GM15510 (cell line): ENCODE measurements around the gene MRPL47.

ENCODE experiments used
- POLR2A ChIP-seq: IDR thresholded peaks from 3 replicates; pipeline ENCODE4 v1.6.1; 2011; ENCODE audit warnings: borderline replicate concordance; ENCODE audit not compliant: insufficient read length; ENCODE audit errors: extremely low read depth

The MRPL47 gene

GRCh38 chr3:179604321-179605078, at the start of gene MRPL47, which contains the start of gene NDUFB5:
Gene MRPL47, minus strand, starts transcription at chr3:179604638. Its CDS starts 14 bp downstream, at chr3:179604624.
Gene NDUFB5, plus strand, starts transcription at chr3:179604794. Its CDS starts 22 bp downstream, at chr3:179604816.
- TF ChIP-seq POLR2A, result peak; percentile 78

DNA sequence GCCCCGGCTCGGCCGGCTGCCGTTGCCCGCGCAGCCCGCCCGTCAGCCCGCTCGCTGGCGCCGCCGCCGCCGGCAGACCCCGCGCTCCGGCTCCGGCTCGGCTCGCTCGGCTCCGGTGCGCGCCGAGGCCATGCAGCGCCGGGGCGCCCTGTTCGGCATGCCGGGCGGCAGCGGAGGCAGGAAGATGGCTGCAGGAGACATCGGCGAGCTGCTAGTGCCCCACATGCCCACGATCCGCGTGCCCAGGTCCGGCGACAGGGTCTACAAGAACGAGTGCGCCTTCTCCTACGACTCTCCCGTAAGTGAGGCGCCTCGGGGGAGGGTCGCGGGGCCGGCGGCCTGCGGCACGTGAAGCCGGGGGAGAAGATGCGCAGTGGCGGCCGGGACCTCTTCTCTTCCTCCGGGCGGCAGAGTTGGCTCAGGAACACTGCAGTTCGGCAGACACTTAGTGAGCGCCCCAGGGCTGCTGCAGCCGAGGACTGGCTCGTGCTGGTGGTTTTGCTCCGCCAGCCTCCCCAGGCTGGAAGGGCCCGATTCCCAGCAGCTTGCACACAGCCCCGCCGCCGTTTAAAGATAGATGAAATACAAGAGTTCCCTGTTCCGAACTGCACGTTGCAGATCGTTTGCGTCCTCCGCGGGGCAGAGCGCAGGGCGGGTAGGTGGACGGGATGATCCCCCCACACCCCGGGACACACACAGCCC, 48.8 kb upstream of the MRPL47 start:
- TF ChIP-seq POLR2A, result peak; percentile 45

DNA sequence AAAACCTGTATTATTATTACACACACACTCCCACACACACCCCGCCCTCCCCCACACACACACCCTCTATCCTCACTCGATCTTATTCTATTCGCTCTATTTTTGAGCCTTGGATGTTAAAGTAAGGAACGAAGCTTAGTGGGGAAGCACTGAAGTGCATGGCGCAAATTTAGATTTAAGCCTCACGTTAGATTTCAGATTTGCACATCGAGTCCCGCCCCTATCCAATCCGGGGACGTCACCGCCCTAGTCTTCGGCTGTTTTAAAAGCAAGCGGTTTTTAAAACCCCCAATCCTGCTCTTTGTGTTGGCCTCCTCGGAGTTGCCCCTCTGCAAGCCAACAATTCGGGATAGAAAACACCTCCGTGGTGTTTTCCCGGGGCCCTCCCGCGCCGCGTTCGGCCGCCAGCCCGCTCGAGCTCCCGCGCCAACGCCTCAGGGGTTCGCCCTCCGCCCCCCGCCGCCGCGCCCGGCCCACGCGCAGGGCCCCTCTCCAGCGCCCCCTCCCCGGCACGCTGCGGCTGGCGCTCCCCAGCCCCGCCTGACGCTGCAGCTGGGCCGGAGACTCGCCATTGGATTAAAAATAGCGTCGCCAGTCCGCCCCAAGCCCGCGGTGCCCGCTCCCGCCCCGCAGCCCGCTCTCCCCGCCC, 48.1 kb upstream of the MRPL47 start, which contains the start of gene USP13:
Gene USP13 (plus strand): TSS at position 594 of the 649 bp plus-strand sequence. CDS start 186 bp downstream, outside the sequence.
- no peak for TF ChIP-seq POLR2A

- no peak for TF ChIP-seq POLR2A
These were observed 47.4 kb upstream of the MRPL47 start for GRCh38 chr3:179651687-179652446.

DNA sequence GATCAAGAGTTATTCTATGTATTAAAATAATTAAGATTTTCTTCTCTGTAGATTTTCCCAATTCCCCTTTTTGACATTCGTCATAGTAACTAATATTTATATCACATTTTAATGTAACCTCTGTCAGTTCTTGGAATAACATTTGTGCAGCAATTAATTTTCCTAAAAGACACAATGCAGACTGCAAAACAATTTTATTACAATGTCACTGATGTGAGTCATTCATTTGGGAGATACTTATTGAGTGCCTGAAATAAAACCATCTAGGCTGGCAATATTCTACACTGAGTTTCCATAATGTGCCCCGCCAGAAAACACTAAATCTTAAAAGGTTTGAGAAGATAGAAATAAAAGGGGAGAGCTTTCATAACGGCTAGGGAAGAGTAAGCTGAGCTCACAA, 41.7 kb upstream of the MRPL47 start:
- no peak for TF ChIP-seq POLR2A

DNA sequence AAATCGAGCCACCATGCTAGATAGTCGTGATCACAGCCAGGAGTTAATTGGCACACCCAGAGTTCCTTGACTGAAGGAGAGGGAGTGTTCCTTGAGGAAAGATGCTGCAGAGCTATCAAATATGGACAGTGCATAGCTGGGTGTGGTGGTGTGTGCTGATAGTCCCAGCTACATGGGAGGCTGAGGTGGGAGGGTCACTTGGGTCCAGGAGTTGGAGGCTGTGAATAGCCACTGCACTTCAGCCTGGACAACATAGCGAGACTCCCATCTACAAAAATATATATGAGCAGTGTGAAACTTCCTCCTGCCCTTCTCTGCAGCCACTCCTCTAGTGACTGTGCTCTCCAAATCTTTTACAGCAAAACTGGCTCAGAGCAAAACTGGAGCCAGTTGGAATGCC, 38.4 kb upstream of the MRPL47 start:
- TF ChIP-seq POLR2A, result no peak

GRCh38 chr3:179640469-179640868, 36.0 kb upstream of the MRPL47 start:
- no peak for TF ChIP-seq POLR2A

- no peak for TF ChIP-seq POLR2A
These were observed 26.5 kb upstream of the MRPL47 start for GRCh38 chr3:179630753-179631451.

DNA sequence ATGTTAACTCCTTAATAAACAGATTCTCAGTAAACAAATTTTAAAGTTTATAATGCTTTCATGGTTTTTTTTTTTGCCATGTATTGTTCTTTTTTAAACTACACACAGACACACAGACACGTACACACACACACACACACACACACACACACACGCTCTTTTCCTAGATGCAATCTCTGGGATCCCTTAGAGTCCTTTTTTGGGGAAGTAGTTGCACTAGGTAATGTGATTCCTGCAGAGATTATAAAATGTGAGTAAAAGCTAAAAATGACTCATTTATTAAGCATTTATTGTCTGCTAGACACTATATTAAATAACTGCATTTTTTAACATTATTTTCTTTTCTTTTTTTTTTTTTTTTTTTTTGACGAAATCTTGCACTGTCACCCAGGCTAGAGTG, 20.0 kb upstream of the MRPL47 start:
- no peak for TF ChIP-seq POLR2A

DNA sequence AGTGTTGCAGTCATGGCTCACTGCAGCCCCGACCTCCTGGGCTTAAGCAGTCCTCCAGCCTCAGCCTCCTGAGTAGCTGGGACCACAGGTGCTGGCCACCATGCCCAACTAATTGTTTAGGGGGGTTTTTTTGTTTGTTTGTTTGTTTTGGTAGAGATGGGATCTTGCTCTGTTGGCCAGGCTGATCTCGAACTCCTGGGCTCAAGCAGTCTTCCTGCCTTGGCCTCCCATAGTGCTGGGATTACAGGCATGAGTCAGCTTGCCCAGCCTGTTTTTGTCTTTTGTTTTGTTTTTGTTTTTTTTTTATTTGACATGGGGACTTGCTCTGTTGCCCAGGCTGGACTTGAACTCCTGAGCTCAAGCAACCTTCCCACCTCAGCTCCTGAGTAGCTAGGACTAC, 17.6 kb upstream of the MRPL47 start:
- no peak for TF ChIP-seq POLR2A

- no peak for TF ChIP-seq POLR2A
These were observed 11.2 kb upstream of the MRPL47 start for GRCh38 chr3:179615458-179616173.

DNA sequence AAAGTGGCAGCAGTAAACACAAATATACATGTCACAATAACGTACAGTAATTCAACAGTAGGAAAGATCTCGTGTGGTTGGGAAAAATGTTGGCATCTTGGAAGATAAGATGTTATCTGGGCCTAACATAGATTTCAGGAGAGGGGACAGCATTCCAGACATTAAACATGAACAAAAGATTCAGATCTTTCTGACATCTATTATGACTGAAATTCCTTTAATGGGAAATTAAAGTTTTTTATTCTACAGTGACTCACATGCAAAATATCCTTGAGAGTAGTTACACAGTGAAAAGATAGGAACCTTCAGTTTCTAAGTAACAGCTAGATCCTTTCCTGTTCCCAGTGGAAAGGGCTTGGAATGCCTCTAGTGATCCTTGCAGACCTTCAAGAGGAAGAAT, 9.4 kb upstream of the MRPL47 start:
- no peak for TF ChIP-seq POLR2A

DNA sequence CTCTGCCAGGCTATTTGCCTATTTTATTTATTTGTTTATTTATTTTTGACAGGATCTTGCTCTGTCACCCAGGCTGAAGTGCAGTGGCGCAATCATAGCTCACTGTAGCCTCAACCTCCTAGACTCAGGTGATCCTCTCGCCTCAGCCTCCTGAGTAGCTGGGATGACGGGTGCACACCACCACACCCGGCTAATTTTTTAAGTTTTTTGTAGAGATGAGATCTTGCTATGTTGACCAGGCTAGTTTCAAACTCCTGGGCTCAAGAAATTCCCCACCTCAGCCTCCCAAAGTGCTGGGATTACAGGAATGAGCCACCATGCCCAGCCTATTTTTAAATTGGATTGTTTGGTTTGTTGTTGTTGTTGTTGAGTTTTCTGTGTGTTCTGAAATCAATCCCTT, 5.6 kb upstream of the MRPL47 start:
- TF ChIP-seq POLR2A, result no peak

GRCh38 chr3:179608931-179609720, 4.7 kb upstream of the MRPL47 start:
- no peak for TF ChIP-seq POLR2A
